NCI-H2196 treated with DMSO at 0.1 percent for 48 hours (cell line): ENCODE data around the gene ZDHHC18.
"Not testable (repeated sequence)": the region's sequence is repeated elsewhere in the genome, so short reads cannot be mapped to it uniquely, and the experiment has no call there.

Experiments
- DNase-seq: peaks from one replicate; lab custom pipeline; 2025; ENCODE audit not compliant: unreplicated experiment; lab: John Stamatoyannopoulos, UW

The ZDHHC18 gene

DNA sequence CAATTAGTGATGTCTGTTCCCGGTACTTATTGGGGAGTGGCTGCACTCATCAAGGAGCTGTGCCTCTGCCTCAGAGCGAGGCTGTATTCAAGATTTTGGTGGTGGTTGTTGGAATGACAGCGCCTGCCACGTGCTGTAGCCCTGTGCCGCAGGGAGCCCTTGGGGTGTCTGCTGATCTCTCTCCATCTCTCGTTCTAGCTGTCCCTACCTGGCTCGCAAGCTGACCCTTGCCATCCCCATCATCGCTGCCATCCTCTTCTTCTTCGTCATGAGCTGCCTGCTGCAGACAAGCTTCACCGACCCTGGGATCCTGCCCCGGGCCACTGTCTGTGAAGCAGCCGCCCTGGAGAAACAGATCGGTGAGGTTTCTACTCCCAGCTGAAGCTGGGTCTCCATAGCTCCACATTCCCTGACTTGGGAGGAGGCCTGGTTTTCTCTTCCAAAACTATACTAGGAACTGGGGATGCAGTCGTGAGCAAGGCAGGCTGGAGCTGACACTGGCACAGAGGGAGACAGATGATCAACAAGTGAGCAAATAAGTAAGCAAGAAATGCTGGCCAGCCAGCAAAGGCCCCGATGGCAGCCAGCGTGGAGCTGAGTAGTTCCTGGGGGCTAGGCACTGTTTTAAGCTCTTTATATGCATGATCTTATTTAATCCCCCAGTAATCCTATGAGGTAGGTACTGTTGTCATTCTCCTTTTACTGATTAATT is 5.9 kb downstream of the ZDHHC18 start:
- DNase-seq: no peak

DNA sequence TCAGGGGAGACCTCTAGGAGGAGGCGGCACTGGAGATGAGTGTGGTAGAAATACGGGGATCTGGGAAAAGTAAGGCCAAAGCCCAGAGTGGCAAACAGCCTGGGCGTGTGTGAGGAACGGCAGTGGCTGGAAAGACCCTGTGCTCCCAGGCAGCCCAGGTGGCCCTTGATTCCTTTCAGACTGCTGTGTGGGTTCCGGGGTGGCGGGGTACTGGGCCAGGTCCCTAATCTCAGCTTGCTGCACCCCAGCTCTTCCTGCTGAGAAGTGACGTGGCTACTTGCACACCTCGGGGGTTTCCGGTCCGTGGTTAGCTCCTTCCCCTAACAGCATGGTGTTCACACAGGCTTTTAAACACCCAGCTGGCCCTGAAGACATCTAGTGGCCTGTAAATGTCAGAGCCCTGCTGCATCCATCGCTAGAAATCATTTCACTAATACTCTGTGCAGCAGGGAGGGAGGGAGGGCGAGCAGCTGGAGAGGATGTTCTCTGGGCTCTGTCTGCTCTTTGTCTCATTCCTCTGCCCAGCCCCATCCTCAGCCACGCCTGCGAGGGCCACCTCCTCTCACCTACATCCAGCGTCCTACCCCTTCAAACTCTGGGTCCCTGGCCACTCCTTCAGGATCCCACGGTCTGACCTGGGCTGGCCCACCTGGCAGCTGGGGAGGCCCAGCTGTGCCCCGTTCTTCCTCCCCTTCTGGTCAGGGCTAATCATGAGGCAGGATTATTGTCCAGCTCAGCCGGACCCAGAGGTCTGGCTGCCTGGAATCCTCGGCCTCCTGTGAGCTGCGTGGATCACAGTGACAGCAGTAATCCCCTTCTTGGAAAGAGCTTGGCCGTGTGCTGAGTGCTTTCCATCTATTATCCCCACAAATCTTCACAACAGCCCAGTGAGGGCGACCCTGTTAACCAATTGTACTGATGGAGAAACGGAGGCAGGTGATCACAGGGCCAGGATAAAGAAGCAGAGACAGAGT is 7.2 kb downstream of the ZDHHC18 start:
- DNase-seq: no peak

DNA sequence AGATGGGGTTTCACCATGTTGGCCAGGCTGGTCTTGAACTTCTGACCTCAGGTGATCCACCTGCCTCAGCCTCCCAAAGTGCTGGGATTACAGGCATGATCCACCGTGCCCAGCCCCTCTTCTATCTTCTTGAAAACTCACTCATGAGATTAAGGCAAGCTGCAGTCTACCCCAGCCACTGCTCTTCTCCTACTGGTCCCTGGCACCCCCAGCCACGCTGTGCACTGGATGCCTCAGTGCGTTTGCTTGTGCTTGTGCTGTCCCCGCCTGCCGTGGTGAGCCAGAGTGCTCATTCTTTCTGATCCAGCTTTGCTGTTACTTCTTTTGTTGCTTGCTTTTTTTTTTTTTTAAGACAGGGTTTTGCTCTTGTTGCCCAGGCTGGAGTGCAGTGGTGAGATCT is 11.2 kb downstream of the ZDHHC18 start:
- not testable (repeated sequence) for DNase-seq

DNA sequence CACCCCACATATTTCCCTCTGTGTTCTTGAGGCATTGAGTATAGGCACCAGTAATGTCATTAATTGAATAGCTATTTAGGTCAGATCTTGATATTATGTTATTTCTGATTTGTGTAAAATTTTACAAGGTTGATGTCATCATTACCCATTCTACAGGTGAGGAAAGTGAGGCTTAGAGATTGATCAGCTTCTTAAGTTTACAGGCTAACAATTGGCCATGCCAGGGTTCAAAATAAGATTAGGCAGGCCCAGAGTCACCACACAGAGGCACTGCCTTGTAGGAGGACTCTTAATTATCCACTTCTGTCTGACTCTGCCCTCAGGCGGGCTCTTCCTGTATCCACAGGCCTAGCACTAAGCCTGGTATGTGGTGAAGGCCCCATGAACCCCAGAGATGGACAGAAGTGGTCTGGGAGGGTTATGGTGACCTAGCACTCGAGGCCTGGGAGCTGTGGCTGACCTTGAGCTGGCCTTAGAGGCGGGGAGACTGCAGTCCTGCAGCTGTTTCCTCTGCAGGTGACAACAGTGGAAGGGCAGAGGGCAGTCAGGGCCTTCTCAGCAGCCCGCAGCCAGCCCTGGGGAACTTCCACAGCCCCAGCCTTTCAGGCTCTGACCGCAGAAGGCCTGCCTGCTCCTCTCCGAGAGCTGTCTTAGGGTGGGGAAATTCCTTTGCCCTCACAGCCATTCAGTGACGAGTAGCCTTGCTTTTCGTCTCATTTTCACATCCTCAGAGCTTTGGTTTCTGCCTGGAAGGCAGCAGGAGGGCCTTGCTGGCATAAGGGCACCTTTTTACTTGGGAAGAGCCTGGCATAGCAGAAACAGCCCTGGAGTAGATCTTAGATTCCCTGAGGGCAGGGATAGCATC is 12.2 kb downstream of the ZDHHC18 start:
- no peak for DNase-seq

DNA sequence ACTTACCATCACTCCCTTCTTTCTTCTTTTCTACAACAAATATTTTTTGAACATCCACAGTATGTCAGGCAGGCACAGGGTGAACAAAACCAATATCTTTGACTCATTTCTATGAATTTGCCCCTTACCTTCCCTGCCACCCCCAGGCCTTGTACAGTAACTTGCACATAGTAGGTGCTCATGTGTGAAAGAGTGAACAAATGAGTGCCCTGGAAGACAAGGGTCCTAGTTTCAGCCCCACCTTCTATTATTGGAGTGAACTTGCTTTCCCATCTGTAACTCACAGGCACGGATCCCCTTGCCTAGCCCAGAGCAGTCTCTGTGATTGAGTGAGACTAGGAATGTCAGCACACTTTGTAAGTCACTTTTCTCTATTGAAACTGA is 12.8 kb downstream of the ZDHHC18 start:
- DNase-seq: no peak

DNA sequence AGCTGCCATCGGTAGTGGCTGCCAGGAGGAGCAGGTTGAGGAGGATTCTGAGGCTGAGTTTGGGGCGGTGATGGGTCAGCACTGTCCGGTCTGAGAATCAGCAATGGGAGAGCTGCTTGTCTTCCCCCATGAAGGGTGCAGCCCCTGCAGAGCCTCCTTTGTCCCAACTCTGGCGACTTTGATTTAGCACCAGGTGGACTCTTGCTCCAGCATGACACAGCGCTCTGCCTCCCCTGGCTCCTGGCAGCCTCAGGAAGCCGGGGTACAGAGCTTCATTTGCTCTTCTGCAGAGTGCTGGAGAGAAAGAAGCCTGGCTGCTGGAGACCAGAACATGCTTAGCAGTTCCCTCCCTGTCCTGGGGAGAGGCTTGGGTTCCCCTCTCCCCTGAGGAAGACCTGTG is 13.3 kb downstream of the ZDHHC18 start:
- DNase-seq: no peak

DNA sequence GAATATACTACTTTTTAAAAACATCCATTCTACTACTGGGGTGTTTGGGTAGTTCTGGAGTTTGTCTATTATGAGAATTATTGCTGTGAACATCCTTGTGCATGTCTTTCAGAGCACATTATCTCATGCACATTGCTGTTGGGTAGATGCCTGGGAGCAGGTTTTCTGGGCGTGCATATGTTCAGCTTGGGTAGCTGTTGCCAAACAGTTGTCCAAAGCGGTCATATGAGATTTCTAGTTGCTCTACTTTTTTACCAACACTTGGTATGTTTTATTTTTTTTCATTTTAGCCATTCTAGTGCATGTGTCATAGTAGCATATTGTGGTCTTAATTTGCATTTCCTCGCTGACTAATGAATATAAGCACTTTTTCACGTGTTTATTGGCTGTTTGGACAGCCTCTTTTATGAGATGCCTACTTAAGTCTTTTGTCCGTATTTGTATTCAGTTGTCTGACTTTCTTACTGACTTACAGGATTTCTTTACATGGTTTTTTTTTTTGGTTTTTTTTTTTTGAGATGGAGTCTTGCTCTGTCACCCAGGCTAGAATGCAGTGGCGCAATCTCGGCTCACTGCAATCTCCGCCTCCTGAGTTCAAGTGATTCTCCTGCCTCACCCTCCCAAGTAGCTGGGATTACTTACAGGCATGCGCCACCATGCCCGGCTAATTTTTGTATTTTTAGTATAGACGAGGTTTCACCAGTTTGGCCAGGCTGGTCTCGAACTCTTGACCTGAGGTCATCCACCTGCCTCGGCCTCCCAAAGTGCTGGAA is 18.1 kb downstream of the ZDHHC18 start:
- DNase-seq: no peak

DNA sequence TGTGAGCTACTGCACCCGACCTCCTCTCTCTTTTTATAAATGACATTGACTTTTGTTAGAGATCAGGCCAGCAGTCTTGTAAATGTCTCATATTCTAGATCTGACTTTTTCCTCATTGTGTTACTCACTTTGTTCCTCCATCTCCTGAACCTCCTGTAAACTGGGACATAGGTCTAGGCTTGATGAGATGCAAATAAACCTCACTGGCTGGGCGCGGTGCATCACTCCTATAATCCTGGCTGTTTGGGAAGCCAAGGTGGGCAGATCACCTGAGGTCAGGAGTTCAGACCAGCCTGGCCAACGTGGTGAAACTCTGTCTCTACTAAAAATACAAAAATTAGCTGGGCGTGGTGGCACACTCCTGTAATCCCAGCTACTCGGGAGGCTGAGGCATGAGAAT is 21.3 kb downstream of the ZDHHC18 start:
- not testable (repeated sequence) for DNase-seq

DNA sequence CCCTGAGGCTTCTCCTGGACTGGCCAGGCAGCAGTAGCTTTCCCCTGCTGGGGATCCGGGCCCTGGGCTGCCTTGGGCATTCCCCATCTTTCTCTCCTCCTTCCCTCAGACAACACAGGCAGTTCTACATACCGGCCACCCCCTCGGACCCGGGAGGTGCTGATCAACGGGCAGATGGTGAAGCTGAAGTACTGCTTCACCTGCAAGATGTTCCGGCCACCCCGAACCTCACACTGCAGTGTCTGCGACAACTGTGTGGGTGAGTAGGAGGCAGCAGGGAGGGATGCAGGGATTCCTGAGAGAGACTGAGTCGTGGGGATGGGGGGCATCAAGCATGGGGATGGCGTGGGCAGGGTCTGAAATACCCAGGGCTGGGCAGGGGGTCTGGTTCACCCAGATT is 22.0 kb downstream of the ZDHHC18 start:
- DNase-seq: no peak

DNA sequence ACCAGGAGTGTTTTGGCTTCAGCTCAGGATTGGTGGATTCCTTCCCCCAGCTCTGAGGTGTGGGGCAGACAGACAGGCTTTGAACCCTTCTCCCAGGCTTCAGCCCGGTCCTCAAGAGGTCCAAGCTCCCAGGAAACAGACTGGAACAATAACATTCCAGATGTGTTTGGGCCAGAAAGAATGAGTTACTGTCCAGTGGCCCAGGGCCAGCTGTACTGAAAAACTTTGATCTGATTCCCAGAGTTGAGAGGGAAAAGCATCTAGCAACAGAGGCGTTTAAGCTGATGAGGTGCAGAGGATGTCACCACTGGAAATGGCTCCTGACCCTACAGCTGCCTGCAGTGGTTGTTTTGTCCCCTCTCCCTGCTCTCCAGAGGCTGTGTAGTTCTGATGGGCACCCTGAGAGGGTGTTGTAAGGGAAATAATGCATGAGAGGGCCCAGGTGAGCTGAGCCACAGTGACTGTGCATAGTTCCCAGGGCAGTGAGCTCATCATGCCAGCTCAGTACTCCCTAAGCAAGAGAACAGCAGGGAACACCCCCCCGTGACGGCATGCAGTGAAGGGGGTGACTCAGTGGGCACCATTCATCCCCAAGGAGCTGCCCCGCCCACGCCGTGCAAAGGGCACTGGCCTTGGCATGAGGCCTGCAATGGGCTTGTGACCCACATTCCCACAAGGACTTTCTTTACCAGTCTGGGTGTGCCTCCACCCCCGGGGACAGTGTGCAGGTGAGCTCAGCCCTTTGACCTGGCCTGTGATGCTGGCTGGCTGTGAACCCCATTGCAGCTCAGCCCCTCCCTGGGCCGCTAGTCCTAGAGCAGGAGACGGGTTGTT is 22.7 kb downstream of the ZDHHC18 start:
- DNase-seq: no peak

DNA sequence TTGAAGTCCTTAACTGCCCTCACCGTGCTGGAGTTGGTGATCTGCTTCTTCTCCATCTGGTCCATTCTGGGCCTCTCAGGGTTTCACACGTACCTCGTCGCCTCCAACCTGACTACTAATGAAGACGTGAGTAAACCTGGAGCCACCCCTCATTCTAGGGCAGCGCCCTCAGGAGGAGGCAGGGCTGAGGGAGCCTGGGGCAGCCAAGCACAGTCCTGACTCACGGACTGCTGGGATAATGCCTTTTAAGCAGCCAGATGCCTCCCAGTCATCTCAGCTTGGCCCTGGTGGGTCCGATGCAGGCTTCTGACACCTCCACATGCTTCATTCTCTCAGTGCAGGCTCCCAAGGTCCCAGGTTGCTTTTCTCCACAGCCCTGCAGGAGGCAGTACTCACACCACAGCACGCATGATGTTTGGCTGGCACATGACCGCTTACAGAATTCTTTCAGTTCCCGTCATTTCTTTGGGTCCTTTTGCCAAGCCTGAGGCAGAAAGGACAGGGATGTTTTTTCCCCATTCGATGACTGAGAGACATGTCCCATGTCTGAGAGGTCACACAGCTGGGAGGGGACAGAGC is 24.7 kb downstream of the ZDHHC18 start:
- no peak for DNase-seq

DNA sequence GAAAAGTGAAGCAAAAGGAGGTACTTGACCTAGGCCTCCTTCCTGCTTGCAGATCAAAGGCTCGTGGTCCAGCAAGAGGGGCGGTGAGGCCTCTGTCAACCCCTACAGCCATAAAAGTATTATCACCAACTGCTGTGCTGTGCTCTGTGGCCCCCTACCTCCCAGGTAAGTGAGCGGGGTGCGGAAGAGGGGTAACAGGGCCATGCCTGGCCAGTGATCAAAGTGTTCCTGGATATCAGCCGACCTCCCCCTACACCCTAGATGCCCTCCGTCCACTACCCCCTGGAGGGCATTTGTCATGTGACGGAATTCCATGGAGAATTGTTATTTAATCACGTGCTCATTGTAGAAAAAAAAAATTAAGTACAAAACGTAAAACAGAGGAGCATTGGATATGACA is 26.2 kb downstream of the ZDHHC18 start:
- DNase-seq: no peak

DNA sequence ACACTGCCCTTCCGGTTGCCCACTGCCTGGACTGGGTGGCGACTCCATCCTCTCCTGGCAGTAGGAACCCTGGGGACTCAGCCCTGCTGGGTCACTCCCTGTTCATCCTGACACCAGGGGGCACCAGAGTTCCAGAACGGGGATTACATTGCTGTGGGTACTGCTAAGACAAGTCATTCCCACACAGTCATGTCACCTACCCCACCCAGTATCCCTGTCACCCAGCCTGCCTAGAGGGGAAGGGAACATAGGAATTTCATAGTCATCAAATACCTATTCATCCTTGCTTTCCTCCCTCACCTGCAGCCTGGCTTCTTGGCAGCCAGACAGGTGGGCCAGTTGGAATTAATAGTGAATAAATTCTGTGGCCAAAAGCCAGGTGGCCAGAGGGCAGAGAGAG is 26.7 kb downstream of the ZDHHC18 start:
- peak; percentile 42 for DNase-seq

DNA sequence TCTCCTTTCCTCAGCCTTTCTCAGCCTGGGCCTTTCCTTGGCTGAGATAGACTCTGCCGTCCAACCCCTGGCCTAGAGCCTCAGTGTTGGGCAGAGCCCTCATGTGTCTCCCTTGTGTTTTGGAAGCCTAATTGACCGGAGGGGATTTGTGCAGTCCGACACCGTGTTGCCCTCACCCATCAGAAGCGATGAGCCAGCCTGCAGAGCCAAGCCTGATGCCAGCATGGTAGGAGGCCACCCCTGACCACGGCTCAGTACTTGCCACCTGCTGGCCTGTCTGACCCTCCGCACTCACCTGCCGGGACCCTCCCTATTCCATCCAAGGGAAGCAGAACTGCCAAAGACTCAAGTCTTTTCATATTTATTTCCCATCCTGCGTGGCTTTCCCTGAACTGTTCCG is 27.1 kb downstream of the ZDHHC18 start:
- DNase-seq: no peak

DNA sequence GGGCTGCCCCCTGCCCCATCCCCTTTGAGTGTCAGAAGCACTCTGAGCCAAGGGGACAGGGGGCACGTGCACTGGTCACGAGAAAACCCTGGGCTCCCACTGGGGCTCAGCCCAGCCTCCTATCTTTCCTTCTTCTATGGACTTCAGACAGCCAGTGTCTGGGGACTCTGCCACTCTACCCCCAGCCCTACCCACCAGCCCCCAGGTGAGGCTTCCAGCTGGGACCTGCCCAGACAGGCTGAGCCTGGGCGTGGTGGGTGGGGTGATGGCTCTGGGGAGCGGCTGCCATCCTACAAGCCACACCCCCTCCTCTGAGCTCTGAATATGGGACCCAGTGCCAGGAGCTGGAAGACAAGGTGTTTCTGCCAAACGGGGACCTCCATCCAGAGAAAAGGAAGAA is 28.4 kb downstream of the ZDHHC18 start:
- DNase-seq: no peak

DNA sequence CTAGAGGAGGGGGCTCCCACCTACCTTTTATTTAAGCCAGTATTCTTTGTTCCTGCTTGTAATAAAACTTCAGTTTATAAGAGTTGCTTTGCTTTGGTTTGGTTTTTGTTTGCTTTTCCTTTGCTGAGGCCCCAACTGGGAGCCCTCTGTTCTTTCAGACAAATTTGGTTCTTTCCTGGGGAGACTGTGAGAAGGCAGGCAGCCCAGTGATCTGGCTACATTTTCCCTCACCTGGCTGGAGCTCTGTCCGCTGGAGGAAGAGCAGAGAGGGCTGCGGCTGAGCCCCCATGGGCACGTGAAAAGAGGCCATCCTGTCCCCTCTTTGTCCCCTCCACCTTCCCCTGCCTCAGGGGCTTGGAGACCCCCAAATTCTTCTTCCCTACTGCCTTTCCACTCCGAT is 29.1 kb downstream of the ZDHHC18 start:
- DNase-seq: no peak

DNA sequence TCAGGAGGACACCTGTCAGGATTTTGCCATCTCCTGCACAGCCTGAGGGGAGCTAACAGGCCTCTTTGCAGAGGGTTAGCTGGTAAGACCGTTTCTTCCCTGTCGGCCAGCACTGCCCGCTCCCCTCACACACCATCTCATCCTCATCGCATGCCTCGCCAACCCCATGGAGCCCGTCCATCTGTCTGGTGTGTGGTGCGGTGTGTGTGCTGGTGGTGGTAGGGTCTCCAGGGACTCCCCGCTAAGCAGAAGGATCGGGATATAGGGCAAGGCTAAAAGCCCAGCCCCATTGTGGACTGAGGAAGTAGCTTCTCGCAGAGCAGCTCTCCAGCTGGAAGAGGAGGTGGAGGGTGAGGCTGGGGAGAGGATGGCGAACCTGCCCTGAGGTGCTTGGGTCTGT is 29.7 kb downstream of the ZDHHC18 start:
- no peak for DNase-seq

DNA sequence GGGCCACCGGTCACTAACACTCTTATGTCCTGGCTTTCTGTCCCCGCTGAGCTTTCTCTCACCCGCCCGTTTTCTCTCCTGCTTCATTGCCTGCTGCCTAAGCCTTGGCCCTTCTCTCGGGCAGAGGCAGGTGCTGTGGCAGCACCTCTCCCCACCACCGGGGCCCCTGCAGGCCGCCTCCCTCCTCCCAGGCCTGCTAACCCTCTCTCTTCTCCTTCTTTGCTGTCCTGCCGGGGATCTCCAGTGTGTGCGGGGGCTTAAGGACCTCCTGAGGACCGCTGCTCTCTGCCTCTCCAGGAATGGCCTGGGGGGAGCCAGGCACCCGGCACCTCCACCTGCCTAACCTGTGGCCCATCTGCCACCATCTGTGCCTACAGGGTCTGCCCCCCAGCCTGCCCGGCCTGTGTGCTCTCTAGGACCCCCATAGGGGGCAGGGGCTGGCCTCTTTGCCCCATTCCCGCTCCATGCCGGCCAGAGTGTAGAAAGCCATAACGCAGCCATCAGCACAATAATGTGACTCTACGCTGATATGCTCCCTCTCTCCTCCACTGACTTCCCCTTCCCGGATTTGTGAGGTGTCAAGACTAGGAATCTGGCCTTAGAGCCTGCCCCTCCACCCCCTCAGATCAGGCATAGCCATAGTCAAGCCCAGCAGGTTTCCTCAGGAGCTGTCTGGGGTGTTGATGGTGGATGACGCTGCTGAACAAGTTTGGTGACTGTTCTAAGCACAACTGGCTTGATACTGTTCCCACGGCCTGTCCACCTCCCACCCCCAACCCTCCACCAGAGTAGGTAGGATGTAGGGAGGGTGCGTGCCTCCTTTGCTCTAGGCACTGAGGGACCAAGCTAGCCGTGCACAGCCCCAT is 30.3 kb downstream of the ZDHHC18 start:
- no peak for DNase-seq
